GM21825 (cell line): ENCODE data around the gene NUDT16L1.
A peak's percentile ranks its signal among the peaks of the same experiment; 100 is the strongest.

ENCODE experiments used
- ATAC-seq: cut with Tn5 transposase; IDR thresholded peaks from one replicate; pipeline ENCODE4 v1.9.1; 2021; ENCODE audit warnings: mild to moderate bottlenecking, moderate library complexity; ENCODE audit not compliant: unreplicated experiment

NUDT16L1 gene

DNA sequence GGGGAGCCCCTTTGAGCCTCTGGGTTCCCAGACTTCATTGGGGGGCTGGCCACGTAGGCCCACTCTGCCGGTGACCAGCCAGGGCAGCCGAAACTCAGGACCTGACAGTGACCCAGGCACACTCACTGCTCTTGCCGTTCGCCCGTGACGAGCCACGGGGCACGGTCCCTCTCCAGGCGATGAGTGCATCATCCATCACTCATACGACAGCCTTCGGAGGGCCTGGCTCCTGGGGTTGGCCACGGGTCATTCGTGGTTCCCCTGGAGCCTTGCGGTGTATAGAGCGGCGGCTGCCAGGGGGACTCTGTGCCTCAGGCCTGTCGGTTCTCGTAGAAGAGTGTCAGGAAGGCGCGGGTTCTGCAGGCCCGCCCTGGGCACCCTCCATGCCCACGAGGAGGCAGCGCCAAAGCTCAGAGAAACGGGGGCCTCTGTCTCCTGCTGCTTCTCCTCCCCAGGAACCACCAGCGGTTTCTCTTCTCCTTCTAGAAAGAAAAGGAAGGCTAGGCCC is 11.2 kb upstream of the NUDT16L1 start:
- no peak for ATAC-seq

DNA sequence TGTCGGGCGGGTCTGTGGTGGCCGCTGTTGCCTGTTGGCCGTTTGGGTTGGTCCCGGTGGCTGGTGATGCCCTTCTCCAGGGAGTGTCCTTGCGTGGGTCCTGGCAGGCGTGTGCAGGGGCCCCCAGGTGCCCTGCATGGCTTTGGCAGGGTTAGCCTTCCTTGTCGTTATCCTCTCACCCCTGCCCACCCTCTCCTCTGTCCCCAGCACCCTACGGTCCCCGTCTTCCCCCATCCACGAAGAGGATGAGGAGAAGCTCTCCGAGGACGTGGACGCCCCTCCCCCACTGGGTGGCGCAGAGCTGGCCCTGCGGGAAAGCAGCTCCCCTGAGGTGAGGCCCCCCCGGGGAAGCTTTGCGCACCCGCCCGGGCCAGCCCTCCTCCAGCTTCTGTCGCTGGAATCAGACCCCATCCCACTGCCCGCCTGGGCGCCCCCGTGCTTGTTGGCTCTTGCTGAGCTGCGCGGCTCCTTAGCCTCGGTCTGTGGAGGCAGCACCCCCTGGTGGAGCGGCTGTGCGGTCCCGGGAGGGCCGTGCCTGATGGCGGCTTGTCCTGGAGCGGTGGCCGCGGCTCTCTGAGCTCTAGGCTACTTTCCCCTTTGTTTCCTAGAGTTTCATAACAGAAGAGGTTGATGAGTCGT is 10.6 kb upstream of the NUDT16L1 start:
- ATAC-seq: no peak

DNA sequence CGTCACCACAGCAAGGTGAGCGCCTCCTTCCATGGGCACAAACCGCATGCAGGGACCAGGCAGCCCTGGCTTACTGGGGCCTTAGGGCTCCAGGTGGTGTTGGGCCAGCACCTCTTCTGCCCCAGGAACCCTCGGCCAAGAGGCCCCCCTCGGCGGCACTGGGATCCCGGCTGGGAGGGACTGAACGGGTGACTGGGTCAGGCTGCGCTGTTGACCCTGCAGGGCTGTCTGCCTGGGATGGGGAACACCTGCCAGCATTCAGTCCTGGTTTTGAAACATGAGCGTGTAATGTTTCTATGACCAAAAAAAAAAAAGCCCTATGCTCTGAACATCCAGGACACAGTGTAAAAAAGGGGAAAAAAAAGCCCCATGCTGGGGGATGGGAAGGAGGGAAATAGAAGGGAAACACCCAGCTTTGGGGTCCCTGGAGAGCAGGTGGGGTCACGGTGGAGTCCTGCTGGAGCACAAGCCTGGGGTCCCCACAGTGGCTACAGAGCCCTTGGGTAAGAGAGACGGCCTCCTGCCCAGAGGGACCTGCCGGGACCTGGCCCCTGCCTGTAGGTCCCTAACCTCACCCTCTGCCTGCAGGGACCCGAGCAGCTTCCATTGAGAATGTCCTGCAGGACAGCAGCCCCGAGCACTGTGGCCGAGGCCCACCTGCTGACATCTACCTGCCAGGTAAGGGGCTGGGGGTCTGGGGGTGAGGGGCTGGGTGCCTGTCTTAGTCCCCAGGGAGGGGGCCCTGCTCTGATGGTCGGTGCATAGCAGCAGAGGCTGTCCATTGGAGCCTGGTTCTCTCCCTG is 9.9 kb upstream of the NUDT16L1 start:
- no peak for ATAC-seq

DNA sequence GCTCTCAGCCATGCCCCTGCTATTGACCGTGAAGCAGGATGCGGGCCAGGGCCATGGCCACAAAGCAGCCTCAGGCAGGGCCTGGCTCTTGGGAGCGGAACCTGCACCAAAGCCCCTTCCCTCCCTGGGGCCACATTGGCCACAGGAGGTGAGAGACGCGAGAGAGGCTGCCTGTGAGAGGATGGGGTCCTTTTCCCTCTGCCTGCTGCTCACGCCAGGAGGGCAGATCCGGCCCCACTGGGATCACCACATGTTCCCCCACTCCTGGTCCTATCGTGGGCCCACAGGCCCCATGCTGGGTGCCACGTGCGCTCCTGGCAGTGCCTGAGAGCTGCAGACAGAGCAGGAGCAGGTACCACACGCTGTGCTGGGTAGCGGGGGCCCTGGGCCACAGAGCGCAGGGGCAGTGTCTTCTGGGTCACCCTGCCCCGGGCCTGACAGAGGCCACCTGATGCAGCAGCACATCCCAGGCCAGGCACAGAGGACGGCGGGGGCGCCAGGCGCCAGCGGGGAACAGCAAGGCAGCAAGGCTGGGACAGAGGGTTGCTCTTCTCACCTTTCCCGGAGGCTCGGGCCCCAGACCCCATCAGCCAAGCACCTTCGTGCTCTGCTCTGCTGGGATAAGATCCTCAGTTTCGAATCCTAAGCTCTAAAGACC is 9.2 kb upstream of the NUDT16L1 start:
- ATAC-seq: no peak

DNA sequence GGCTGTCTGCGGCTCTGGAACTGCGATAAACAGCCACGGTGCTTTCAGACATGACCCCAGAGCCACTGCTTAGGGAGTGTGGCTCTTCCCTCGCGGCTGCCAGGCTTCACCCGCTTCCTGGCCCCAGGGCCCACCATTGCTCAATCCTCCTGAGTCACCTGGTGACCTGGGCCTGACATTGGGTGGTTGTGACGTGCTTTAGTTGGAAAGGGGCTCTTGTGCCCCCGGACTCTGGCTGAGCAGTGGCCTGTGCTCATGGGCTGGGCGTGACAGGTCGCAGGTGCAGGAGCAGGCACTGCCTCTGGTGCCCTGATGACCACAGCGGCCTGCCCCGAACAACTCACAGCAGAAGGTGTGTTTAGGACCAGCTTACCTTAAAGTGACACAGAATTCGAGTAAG is 8.6 kb upstream of the NUDT16L1 start:
- ATAC-seq: no peak

DNA sequence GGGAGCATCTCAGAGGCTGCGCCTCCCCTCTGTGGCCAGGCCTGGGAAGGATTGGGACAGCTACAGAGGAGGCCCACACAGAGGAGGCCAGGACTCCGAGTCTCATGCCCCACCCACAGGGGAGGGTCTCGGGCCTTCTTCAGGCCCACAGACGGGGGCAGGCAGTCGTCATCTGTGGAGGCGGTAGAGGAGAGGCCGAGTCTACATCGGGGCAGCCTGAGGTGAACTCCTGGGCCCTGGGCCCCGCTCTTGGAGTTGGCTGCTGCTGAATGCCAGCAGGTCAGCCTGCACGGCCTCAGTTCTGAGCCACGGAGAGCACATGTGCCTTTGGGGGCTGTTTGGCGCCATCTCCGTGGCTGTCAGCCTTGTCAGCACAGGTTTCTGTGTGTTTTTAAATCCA is 8.1 kb upstream of the NUDT16L1 start:
- ATAC-seq: no peak

DNA sequence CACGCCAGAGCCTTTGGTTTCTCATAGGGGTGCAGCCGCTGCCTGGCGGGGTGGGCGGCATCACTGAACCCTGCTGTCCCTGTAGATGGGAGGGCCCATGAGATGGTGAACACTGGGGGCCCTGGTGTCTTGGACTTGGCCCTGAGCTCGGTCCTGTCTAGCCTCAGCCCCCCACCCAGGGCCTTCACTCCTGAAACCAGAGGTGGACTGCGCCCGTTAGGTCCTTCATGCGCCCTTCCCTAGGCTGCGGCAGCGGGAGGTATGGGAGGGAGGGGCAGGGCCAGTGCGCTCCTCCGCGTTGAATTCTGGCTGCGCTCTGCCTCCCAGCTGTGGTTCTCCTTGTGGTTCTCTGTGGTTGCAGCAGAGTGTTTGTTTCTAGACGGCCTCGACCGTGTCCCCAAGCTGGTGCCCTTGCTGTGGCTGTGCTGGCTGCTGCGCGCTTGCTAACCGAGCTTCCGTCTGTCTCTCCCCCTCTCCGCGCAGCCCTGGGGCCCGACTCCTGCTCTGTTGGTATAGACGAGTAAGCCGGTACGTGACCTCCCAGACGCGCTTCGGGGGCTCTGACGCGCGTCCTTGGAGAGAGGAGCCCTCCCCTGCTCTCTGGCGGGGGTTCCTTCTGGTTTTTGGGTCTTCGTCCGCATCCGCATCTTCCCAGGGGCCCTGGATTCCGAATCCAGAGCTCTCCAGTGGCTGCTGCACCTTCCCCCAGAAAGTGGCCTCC is 7.4 kb upstream of the NUDT16L1 start:
- no peak for ATAC-seq

DNA sequence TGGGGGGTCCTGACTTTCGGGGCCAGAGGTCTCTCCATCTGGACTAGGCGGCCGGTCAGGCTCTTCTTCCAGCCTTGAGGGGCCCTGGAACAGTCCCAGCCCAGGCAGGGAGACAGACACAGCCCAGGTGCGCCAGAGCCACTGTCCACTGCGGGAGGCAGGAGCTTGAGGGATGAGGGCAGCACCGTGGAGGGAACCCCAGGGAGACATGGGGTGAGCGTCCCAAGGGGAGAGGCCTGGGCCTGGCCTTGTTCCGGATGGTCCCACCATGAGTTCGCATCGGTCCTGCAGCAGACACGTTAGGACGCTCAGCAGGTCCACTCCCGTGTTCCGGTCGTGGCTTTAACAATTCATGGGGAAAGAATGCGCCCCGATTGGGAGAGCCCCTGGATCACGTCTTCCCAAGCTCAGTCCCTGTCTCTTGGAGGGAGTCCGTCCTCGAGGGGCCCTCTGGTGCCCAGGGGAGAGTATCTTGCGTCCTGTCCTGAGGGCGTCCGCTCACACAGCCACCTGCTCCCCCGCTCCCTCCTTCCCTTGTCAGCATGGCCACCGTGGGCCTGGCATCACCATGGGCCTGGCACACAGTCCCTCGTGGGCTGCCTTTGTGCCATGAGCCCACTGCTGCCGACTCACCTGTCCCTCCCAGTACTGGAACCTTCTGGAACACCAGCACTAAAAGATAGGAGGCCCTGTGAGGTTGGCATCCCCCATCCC is 6.7 kb upstream of the NUDT16L1 start:
- ATAC-seq: no peak

DNA sequence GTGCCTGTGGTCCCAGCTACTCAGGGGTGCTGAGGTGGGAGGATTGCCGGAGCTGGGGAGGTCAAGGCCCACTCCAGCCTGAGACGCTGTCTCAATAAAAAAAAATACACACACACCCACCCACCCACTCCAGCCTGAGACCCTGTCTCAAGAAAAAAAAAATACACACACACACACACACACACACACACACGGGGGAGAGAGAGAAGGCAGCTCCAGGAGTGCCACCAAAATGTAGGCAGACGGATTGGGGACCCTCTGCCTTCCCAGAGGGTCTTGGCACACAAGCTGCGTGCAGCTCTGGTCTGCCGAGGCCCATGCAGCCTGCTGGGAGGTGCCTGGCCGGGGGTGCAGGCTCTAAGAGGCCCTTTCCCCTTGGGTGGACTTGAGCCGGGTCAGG is 5.9 kb upstream of the NUDT16L1 start:
- ATAC-seq: no peak

DNA sequence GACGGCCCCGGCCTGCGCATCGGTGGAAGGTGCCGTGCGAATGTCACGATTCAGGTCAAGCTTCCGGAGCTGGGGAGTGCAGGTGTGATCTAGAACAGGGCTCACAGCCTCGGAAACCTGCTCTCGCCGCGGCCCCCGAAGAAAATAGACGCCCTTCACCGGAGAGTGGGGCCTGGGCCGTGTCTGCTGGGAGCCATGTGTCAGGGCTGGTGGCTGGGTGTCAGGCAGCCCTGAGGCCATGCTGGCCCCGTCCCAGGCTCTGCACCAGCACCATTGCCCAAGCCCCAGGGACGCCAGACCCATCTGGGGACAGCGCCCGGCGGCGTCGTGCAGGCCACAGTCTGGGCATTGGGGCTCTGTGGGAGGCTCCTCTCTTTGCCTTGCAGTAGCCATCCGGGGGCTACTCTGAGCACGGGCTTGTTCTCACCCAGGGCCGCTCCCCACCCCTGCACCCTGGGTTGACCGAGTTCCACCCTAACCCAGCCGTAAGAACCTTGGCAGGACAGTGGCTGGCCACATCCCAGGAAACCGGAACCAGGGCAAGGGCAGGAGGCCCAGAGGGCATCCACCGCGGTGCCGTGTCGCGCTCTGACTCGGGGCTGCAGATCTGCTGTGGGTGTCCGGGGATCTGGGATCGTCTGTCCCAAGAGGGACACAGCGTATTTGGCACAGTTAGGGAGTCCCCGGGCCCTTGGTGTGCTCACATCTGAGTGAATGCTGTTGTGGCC is 5.3 kb upstream of the NUDT16L1 start:
- ATAC-seq: no peak

DNA sequence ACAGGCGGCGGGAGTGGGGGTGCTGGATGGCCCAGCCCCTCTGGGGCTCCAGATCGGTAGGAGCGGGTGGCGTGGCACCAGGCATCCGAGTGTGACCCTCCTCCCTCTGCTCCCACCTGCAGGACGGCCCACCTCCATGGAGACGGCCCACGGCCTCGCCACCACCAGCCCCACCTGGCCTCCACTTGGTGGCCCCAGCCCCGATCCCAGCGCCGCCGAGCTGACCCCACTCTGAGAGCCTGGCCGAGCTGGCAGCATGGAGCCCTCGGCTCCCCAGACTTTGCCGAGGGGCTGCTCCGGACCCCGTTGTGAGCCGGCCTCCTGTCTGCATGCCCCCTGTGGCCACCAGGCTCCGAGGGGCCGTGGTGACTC is 4.7 kb upstream of the NUDT16L1 start:
- no peak for ATAC-seq

DNA sequence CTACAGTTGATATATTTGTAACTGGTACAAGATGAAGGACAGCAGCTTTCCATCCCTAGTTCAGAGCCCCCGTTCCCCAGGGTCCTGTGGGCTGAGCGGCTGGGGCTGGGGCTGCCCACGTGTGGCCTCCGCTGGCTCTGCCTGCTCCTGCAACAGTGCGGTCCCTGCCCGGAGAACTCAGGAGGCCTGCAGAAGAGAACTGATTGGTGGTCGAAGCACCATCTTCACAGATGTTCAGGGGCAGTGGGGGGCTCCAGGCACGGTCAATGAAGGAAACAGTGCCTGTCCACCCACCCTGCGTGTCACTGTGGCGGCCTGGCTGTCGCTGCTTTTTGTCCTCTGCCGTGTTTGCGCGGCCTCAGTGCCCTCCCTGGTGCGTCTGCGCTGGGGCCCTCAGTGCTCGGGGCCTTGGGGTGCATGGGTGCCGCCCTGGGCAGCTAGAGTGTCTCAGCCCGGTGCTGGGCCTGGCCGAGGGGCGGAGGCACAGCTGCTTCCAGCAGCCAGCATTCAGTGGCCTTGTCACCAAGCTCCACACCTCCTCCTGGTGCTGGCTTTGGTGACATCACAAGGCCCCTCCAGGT is 4.2 kb upstream of the NUDT16L1 start:
- ATAC-seq: no peak

DNA sequence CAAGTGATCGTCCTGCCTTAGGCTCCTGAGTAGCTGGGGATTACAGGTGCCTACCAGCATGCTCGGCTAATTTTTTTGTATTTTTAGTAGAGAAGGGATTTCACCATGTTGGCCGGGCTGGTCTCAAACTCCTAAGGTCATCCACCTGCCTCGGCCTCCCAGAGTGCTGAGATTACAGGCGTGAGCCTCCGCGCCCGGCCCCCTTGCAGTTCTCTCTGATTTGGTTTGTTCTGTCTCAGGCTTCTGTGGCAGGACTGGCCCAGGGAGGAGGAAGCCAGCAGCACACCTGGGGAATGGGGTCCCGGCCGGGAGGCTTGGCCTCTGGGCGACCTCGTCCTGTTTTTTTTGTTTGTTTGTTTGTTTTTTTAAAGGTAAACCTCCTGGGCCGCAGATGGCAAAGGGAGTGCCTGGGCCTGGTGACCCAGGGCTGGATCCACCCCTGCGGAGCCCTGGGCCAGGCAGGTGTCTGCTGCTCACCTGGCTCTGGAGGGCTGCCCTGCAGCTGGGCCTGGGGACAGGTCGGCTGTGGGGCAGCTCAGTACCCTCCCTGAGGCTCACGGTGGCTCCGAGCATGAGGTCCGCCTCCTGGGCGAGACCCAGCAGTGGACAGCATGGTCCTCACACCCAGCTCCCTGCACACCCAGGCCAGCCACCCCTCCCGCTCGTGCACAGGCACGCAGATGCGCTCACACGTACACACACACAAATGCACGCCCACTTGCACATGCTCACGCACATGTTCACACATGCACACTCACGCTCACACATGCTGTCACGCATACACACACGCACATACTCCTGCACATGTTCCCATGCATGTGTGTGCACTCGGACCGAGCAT is 3.3 kb upstream of the NUDT16L1 start:
- ATAC-seq: no peak

DNA sequence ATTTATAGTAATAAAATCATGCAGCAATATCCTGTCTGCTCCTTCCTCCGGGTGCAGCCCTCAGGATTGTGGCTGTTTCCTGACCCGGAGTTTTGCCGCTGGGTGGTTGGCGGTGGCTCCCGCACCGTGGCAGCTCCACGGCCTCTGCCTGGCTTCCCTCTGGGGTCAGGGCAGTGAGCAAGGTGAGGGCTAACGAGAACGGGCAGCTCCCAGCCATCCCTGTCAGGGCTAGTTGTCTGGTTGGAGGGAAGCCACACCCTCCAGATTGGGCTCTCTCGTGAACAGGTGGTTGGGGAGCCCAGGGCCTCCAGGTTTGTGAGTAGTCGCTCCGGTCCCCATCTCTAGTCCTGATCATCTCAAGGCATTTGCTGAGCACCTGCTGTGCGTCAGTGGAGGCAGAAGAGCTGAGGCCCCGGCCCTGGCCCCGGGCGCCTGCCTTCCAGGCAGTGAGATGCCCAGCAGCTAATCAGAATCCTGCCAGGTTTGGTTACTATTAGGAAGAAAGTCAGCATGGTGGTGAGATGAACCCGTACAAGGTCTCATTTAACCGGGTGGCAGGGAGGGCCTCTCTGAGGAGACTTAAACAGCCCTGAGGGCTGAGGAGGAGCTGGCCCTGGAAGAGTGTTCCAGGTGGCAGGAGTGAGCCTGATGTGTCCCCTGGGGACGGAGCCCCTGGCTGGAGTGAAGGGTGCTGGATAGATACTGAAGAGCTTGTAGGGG is 2.3 kb upstream of the NUDT16L1 start:
- ATAC-seq: no peak

DNA sequence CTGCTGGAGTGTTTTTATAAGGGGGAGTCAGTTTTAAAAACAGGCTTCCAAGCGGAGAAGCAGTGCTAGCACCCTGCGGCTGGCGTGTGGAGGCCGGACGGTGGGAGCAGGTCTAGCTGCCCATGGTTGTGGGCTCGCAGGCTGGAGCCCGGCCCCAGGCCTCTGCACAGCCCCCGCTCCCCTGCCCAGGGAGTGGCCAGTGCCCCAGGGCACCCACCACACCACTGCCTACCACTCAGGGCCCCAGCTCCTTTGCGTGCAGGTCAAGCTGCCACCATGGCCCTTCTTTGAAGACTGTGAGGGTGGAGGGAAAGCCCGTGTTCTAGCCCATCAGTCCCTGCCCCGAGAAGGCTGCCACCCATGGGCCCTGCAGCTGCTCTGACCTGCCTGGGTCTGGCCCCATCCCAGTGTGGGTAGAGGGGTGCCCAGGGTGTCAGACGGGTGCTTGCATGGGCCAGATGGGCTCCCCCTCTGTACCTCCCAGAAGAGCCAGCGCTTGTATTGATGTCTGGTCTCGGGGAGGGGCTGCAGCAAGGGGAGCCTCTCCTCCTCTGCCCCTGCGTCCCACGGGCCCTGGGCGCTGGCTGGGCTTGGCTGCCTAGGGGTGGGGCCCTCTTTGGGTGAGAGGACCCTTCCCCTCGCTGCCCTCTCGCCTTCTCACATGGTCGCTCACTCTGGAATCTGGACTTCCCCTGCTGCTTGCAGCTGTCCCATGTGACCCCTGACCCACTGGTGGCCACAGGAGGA is 1.5 kb upstream of the NUDT16L1 start:
- no peak for ATAC-seq

DNA sequence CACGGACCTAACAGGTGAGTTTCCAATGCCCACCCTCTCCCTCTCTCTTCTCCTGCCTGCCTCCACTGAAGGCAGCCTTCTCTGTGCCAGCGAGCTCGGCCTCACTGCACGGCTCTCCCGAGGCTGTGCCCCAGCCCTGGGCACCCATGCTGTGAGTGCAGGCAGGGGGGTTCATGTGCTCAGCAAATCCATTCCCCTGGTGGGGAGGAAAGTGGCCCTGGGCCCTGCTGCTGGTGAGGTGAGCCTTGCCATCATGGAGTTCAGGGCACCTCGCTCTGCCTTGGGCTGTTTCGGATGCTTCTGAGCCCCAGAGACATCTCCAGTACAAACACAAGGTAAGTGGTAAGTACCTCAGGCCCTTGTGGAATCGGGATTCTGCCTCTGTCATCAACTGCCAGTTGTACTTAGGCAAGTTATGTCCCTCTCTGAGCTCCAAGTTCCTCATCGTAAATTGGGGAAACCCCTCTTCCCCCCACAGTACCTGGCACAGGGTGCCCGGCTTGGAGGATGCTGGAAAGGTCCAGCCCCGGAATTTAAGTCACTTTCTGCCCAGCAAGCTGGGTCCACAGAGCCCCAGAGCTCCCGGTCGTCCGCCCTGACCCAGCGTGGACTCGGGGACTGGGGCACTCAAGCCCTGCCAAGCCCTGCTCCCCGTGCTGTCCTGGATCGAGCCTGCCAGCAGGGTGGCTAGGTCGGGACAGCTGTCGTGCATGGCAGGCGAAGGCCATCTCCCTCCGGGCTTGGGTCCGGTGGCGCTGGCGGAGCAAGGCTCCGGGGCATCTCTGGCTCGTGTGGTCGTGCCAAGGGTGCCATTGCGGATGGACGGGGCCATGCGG is 684 bp upstream of the NUDT16L1 start:
- ATAC-seq: peak; percentile 4
